Fibroblast of peridontal ligament (primary cell): ENCODE data around the gene USP40.
"Not testable (repeated sequence)": the region's sequence is repeated elsewhere in the genome, so short reads cannot be mapped to it uniquely, and the experiment has no call there.

ENCODE experiments used
- DNase-seq: peaks from one replicate; pipeline ENCODE4 v3.0.0-alpha.2; 2010; ENCODE audit errors: extremely low read depth

The USP40 gene, protein sequence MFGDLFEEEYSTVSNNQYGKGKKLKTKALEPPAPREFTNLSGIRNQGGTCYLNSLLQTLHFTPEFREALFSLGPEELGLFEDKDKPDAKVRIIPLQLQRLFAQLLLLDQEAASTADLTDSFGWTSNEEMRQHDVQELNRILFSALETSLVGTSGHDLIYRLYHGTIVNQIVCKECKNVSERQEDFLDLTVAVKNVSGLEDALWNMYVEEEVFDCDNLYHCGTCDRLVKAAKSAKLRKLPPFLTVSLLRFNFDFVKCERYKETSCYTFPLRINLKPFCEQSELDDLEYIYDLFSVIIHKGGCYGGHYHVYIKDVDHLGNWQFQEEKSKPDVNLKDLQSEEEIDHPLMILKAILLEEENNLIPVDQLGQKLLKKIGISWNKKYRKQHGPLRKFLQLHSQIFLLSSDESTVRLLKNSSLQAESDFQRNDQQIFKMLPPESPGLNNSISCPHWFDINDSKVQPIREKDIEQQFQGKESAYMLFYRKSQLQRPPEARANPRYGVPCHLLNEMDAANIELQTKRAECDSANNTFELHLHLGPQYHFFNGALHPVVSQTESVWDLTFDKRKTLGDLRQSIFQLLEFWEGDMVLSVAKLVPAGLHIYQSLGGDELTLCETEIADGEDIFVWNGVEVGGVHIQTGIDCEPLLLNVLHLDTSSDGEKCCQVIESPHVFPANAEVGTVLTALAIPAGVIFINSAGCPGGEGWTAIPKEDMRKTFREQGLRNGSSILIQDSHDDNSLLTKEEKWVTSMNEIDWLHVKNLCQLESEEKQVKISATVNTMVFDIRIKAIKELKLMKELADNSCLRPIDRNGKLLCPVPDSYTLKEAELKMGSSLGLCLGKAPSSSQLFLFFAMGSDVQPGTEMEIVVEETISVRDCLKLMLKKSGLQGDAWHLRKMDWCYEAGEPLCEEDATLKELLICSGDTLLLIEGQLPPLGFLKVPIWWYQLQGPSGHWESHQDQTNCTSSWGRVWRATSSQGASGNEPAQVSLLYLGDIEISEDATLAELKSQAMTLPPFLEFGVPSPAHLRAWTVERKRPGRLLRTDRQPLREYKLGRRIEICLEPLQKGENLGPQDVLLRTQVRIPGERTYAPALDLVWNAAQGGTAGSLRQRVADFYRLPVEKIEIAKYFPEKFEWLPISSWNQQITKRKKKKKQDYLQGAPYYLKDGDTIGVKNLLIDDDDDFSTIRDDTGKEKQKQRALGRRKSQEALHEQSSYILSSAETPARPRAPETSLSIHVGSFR

GRCh38 chr2:233566141-233566956 lies at the start of gene USP40:
Gene USP40 (minus strand): TSS chr2:233566782. CDS start chr2:233565554, 1,228 bp downstream.
- peak; percentile 89 for DNase-seq

GRCh38 chr2:233611284-233611683 lies 44.7 kb upstream of the USP40 start:
- no peak for DNase-seq

DNA sequence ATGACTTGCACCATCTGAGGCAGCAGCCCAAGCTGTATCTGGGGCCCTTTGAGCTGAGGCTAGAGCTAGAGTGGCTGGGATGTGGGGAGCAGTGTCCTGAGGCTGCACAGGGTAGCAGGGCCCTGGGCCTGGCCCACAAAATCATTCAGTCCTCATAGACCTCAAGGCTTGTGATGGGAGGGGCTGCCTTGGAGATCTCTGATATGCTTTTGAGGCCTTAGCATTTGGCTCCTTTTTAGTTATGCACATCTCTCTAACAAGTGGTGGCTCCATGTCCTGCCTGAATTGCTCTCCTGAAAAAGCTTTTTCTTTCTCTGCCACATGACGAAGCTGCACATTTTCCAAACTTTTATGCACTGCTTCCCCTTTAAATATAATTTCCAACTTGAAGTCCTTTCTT lies 39.1 kb upstream of the USP40 start:
- DNase-seq: no peak

DNA sequence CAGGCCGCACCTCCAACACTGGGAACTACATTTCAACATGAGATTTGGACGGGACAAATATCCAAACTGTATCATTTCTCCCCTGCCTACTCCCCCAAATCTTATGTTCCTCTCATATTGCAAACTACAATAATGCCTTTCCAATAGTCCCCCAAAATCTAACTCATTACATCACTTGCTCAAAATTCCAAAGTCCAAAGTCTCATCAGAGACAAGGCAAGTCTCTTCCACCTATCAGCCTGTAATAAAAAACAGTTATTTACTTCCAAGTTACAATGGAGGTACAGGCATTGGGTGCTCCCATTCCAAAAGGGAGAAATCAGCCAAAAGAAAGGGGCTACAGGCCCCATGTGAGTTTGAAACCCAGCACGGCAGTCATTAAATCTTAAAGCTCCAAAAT lies 38.2 kb upstream of the USP40 start:
- no peak for DNase-seq

DNA sequence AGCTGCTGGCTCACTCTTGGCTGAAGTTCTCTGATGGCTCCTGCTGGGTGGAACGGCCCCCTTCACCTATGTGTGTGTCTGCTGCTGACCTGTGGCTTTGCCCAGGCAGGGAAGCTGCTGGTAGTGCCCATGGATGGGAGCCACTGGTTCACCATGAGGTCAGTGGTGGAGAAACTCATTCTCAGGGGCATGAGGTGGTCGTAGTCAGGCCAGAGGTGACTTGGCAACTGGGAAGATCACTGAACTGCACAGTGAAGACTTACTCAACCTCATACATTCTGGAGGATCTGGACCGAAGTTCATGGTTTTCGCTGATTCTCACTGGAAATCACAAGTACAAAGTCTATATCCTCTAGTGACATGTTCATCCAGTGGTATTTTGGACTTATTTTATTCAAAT lies 36.9 kb upstream of the USP40 start:
- no peak for DNase-seq

DNA sequence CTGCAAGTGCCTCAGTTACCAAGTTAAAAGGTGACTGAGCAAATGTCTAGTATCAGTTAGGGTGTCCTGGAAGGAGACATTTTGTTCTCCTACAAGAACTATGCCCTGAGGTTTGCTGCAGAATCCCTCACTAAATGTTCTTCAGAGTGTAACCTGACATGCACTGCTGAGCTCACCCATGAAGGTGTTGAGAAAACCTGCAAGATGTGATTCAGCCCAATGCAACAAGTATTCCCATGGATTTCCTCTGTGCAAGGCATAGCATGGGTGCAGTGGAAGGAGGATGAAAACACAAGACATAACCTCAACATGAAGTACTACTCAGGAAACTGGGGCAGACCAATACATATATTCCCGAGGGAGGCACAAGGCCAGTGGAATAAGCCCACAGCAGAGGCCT lies 35.5 kb upstream of the USP40 start:
- no peak for DNase-seq

- no peak for DNase-seq
Measured at GRCh38 chr2:233600386-233600785, 33.8 kb upstream of the USP40 start.

DNA sequence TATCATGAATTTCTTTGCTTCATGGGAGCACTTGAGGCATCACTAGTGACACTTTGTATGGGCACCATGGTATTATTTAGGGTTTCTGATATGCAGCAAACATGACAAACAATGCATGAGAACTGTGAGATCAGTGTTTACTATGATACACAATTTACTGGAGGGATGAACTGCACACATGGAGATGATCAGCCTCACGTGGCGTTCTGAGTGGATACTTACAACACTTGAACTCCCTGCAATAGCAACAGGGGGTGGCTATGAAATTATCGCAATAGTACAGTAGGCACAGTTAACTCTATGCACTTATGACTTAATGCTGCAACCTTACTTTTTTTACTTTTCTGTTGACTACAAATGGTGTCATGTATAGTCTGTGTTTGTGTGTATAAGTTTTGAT lies 32.4 kb upstream of the USP40 start:
- no peak for DNase-seq

DNA sequence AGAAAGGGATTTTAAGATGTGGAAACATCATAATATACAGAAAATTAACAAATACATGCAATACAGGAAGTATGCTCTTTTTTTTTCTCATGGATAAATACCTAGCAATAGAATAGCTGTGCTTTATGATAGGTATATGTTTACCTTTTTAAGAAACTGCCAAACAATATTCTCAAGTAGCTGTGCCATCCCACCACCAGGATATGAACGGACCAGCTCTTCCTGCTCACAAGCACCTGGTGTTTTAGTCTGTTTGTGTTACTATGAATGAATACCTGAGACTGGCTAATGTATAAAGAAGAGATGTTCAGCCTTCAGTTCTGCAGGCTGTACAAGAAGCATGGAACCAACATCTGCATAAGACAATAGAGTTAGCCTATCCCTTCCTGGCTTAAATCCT lies 30.9 kb upstream of the USP40 start:
- DNase-seq: no peak

- DNase-seq: no peak
Measured at GRCh38 chr2:233593201-233593600, 26.6 kb upstream of the USP40 start.

- DNase-seq: not testable (repeated sequence)
Measured at GRCh38 chr2:233592706-233593105, 26.1 kb upstream of the USP40 start.

- DNase-seq: no peak
Measured at GRCh38 chr2:233588400-233588799, 21.8 kb upstream of the USP40 start.

GRCh38 chr2:233584210-233584609 lies 17.6 kb upstream of the USP40 start:
- DNase-seq: no peak

GRCh38 chr2:233583217-233583965 lies 16.8 kb upstream of the USP40 start:
- DNase-seq: not testable (repeated sequence)

DNA sequence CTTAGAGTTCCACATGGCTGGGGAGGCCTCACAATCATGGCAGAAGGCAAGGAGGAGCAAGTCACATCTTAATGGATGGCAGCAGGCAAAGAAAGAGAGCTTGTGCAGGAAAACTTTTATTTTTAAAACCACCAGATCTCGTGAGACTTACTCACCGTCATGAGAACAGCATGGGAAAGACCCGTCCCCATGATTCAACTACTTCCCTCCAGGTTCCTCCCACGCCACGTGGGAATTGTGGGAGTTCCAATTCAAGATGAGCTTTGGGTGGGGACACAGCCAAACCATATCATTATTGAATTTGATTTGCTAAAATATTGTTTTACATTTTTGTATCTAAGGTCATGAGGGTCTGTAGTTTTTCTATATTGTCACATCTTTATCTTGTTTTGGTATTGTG lies 10.8 kb upstream of the USP40 start:
- DNase-seq: not testable (repeated sequence)

DNA sequence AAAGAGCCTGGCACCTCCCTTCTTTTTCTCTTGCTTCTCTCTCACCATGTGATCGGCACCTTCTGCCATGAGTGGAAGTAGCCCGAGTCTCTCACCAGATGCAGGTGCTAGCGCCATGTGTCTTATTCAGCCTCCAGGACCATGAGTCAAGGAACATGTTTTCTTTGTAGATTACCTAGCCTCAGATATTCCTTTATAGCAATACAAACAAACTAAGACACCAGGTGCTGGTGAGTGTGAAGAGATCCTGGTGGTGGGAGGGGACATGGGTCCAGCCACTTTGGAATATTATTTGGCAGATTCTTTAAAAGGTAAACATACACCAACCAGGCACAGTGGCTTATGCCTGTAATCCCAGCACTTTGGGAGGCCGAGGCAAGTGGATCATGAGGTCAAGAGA lies 5.9 kb upstream of the USP40 start:
- DNase-seq: no peak

DNA sequence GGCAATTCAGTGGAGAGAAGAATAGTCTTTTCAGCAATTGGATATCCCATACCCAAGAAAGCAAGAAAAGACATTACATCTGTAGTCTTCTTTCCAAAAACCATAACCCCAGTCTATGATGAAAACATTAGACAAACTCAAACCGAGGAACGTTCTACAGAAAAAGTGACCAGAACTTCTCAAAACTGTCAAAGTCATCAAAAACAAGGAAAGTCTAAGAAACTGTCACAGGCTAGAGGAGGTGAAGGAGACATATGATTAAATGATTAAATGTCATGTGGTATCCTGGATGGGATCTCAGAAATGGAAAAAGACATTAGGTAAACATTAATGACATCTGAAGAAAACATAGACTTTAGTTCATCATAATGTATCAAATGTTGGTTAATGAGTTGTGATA lies 4.9 kb upstream of the USP40 start:
- DNase-seq: no peak

- no peak for DNase-seq
Measured at GRCh38 chr2:233571001-233571400, 4.4 kb upstream of the USP40 start.

DNA sequence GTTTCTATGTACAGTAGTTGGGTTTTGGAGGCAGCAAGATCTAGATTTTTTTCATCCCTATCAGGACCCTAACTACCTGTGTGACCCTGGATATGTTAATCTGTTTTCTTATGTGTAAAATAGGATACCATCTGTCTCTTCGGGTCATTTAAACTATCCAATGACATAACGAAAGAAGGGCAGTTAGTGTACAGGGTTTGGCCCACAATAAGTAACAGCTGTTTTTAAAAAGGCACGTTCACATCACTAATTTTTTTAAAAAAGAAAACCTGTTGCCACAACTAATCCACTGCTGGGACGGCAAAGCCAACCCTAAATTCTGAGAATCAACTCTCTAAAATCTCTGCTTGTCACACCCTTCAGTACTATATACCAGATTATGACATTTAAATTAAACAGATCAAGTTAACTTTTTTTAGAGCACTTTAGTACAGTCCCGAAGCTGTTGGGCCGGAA lies 869 bp downstream of the USP40 start:
- no peak for DNase-seq

GRCh38 chr2:233563663-233564430 lies 2.7 kb downstream of the USP40 start:
- no peak for DNase-seq
